IPS-18a (cell line): Measurements from ENCODE around the gene NEBL.

Source experiments
- H3K27ac ChIP-seq: one replicate; pipeline ENCODE4 v1.5.1; 2013; ENCODE audit warnings: low read length
- H3K27me3 ChIP-seq: one replicate; pipeline ENCODE4 v1.6.1; 2013; ENCODE audit warnings: mild to moderate bottlenecking, low read length; ENCODE audit not compliant: control insufficient read depth, insufficient read depth
- H3K36me3 ChIP-seq: one replicate; pipeline ENCODE4 v1.6.1; 2013; ENCODE audit warnings: low read depth, low read length; ENCODE audit not compliant: control insufficient read depth
- H3K4me1 ChIP-seq: one replicate; pipeline ENCODE4 v1.6.1; 2013; ENCODE audit warnings: low read depth, low read length; ENCODE audit not compliant: control insufficient read depth
- H3K4me3 ChIP-seq: one replicate; pipeline ENCODE4 v1.5.1; 2013; ENCODE audit warnings: low read length
- H3K9ac ChIP-seq: one replicate; pipeline ENCODE4 v1.6.1; 2013; ENCODE audit warnings: mild to moderate bottlenecking, low read length, moderate library complexity
- H3K9me3 ChIP-seq: one replicate; pipeline ENCODE4 v1.6.1; 2013; ENCODE audit warnings: low read depth, low read length; ENCODE audit not compliant: control insufficient read depth

NEBL gene

DNA sequence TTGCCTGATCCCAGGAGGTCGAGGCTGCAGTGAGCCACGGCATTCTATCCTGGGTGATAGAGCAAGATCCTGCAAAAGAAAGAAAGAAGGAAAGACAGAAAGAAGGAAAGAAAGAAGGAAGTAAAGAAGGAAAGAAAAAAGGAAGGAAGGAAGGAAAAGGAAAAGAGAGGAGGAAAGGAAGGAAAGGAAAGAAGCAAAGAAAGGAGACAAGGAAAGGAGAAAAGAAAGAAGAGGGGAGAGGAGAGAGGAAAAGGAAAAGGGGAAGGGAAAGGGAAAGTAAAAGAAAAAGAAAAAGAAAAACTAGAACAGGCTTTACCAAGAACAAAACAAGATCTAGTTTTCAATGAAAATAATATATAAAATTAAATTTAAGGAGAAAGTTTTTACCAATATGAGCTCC, 15.0 kb downstream of the NEBL start:
- Histone ChIP-seq H3K9me3 (no peaks in the 10 kb centered on the region), H3K27ac (no peak overlapping the region), H3K36me3 (no peaks in the 10 kb centered on the region), H3K9ac (no peak overlapping the region), H3K4me3 (no peak overlapping the region), H3K4me1 (no peaks in the 10 kb centered on the region), H3K27me3 (no peaks in the 10 kb centered on the region)

DNA sequence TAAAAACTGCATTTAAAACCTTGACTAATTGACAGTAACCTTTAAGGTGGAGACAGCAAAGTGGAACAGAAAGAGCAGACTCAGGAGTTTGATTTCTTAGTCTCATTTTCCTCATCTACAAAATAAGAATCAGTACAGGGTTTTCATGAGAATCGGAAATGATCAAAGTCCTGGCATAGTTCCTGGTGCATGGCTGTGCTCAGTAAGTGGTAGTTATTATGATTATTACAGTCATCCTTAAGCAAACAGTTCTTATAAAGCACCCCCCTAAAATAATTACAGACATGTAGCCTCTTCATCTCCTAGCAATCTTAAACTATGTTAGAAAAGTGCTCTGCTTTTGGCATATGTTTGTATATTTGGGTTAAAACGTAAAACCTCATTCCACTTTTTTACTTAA, 18.0 kb downstream of the NEBL start:
- Histone ChIP-seq H3K27ac (no peak overlapping the region), H3K36me3 (no peaks in the 10 kb centered on the region), H3K4me3 (no peak overlapping the region), H3K9me3 (no peaks in the 10 kb centered on the region), H3K4me1 (no peaks in the 10 kb centered on the region), H3K9ac (no peak overlapping the region), H3K27me3 (no peaks in the 10 kb centered on the region)

DNA sequence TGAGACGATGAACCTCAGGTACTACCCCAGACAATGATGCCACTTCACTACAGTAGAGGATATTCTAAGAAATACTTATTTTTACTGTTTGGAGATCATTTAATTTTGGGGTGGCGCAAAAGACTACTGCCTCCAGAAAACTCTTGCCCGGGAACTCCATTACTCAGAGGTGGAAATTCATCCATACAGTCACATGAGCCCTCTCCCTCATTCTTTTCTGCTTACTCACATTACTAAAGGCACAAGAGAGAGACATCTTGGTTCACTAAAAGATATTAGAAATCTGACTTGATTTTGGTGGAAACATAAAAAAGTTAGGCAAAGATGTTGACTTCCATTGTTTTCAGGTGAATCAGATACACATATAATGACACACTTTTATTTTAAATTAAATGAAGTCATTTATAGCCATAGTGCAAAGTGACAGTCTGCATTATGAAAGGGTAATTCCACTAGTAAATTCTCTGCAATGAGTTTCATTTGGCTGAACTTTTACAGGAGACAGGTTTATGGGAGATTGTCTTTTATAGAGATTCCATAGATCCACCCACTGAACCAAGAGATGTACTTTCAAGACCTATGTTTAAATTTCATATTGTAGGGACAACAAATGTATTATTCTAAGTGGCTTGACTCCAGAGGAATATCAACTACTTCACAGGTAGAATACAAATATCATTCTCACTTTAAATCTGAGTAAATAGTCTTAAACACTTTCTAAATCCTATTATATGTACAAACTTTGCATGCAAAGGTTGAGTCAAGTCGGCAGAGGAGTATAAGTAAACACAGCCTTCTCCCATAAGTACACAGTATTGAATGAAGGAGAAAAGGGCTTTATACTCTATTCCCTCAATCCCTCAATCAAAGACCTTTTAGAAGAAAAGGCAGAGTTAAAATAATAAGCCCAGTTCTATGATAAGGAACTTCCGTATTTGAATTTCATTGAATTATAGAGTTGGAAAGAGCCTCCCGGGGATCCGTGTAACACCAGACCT, 18.8 kb downstream of the NEBL start:
- H3K4me1 ChIP-seq: no peaks in the 10 kb centered on the region
- H3K27me3 ChIP-seq: no peaks in the 10 kb centered on the region
- no peak overlapping the region for H3K9ac ChIP-seq
- H3K36me3 ChIP-seq: no peaks in the 10 kb centered on the region
- H3K4me3 ChIP-seq: no peak overlapping the region
- no peaks in the 10 kb centered on the region for H3K9me3 ChIP-seq
- H3K27ac ChIP-seq: no peak overlapping the region

DNA sequence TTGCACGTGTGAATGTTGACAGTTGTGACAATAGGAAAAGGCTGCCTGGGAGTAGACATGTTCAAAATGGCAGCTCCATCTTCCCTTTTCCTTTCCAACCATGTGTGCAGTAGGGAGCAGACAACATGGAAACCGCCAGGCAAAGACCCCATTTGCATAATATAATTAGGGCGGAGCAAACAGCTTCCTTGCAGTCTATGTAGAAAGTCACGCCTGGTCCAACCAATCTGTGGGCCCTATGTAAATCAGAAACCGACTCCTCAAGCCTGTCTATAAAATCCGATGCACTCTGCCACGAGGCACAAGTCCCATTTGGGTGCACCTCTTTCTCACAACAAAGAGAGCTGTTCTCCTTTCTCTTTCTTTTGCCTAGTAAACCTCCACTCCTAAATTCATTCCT, 19.6 kb downstream of the NEBL start:
- Histone ChIP-seq H3K9me3 (no peaks in the 10 kb centered on the region), H3K27me3 (no peaks in the 10 kb centered on the region), H3K4me3 (no peak overlapping the region), H3K9ac (no peak overlapping the region), H3K36me3 (no peaks in the 10 kb centered on the region), H3K27ac (no peak overlapping the region), H3K4me1 (no peaks in the 10 kb centered on the region)

DNA sequence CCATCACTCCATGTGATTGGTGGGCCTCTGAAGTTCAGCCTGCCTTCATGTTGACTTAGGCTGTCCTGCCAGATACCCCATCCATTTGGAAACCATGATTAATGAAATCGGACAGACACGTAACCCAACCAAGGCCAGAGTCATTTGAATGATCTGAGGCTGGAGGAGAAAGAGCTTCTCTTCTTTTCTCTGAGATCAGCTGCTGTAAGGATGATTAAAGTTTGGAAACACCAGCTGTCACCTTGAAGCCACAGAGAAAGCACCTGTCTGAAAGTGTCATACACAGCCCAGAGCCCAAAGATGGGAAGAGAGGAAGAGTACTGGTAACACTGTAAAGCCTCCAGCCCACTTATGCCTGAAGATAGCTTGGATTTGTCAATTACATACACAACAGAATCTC, 22.9 kb downstream of the NEBL start:
- H3K9ac ChIP-seq: no peak overlapping the region
- no peak overlapping the region for H3K4me3 ChIP-seq
- no peak overlapping the region for H3K27ac ChIP-seq
- H3K36me3 ChIP-seq: no peaks in the 10 kb centered on the region
- H3K9me3 ChIP-seq: no peaks in the 10 kb centered on the region
- no peaks in the 10 kb centered on the region for H3K27me3 ChIP-seq
- H3K4me1 ChIP-seq: no peaks in the 10 kb centered on the region

DNA sequence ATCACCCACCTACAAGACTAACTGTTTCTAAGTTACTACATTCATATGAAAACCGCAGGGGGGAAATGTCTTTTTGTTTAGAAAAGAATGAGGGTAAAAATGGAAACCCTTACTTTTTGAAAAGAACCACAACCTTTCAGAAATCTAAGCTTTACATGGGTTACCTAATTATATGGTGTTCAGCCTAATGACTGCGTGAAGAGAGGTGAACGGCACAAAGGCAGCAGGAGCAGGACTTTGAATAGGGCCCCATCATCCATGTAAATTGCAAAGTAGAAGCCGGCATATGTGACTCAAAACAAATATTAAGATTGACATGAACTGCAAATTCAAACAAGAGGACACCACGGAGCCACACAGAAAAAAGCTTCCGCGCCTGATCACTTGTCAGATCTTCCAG, 25.1 kb downstream of the NEBL start:
- no peaks in the 10 kb centered on the region for H3K27me3 ChIP-seq
- H3K36me3 ChIP-seq: no peaks in the 10 kb centered on the region
- no peaks in the 10 kb centered on the region for H3K9me3 ChIP-seq
- H3K27ac ChIP-seq: no peak overlapping the region
- no peak overlapping the region for H3K4me3 ChIP-seq
- no peak overlapping the region for H3K9ac ChIP-seq
- no peaks in the 10 kb centered on the region for H3K4me1 ChIP-seq

DNA sequence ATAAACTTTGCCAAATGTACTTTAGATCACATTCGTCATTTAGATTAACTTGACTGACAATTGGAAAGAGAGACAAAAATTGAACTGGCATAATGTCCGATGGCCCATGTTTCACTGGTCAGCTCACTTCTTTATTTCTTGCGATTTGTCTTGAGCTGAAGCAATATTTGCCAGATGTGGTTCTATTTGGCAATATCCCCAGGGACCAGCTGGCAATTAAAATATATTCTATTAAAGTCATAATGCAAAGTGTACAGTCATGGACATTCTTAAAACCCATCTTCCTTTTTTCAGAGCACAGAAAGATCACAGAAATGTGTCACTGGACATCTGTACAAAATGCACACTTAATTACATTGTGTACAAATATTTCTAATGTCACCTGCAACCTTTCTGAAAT, 26.3 kb downstream of the NEBL start:
- Histone ChIP-seq H3K9me3 (no peaks in the 10 kb centered on the region), H3K27ac (no peak overlapping the region), H3K4me1 (no peaks in the 10 kb centered on the region), H3K27me3 (no peaks in the 10 kb centered on the region), H3K4me3 (no peak overlapping the region), H3K9ac (no peak overlapping the region), H3K36me3 (no peaks in the 10 kb centered on the region)

DNA sequence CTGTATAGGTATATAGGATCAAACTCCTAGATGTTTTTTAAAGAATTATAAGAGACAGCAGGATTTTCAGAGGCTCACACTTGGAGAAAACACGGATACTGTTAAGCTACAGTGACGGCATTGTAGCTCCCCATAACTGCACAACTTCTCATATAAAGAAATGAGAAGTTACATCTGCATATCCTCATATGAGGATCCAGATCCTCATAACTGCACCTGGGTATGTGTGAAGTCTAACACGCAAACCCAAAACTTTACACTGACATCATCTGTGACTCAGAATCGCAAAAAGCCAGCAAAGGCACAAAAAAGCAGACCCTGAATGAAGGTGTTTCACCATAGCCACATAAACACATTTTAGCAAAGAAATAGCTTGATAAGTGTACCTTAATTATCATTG, 34.1 kb downstream of the NEBL start:
- no peaks in the 10 kb centered on the region for H3K9me3 ChIP-seq
- H3K27me3 ChIP-seq: no peaks in the 10 kb centered on the region
- H3K4me1 ChIP-seq: peaks cover 7% of the 10 kb centered on the region
- no peak overlapping the region for H3K27ac ChIP-seq
- no peak overlapping the region for H3K9ac ChIP-seq
- no peaks in the 10 kb centered on the region for H3K36me3 ChIP-seq
- no peak overlapping the region for H3K4me3 ChIP-seq

DNA sequence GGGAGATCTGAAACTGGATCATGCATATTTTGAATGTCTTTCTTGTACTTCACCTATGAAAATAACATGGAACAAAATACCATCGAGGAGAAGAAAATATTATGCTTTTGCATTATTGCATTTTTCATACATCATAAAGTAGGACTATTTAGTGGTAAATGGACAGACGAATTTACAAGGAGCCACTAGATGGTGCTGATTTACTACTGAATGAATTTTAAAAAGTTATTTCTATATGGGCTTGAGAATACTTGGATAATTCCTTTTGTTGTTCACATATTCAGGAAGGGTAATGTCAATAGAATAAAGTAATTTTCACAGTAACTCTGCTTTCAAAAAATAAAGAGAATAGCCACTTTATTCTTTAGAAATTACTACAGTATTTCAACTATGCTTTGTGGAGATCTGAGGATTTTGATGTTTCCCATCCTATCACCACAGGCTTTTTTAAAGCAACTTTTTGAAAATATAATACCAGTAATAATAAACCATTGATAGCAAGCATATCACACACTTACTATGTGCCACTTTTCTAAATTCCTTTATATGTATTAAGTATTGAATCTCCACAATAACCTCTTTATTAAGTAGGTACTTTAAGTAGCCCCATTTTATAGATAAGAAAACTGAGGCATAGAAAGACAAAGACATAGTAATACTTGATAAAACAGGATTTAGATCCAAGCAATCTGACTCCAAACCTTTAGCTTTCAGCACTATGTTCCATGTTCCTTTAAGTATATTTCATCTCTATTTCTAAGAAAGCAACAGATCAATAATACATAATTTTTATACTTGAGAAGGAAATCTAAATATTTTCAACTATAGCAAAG, 38.6 kb downstream of the NEBL start:
- H3K9me3 ChIP-seq: no peaks in the 10 kb centered on the region
- no peaks in the 10 kb centered on the region for H3K27me3 ChIP-seq
- H3K9ac ChIP-seq: no peak overlapping the region
- no peak overlapping the region for H3K27ac ChIP-seq
- no peak overlapping the region for H3K4me3 ChIP-seq
- no peaks in the 10 kb centered on the region for H3K4me1 ChIP-seq
- H3K36me3 ChIP-seq: no peaks in the 10 kb centered on the region

DNA sequence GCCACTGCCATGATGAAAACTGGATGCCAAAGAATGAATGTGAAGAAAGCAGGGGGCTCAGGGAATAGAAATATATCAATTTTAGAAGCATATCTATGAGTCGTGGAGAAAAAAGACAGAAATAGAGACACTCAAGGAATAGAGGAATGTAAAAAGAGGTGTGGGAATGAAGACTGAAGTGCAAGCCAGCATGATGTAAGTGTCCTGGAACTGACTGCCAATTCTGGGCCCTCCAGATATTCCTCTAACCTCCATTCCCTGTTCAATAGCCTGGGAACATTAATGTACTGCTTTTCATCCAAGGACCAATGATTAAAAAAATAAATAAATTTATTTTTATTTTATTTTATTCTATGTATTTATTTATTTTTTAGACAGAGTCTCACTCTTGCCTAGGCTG, 40.6 kb downstream of the NEBL start:
- Histone ChIP-seq H3K9ac (no peak overlapping the region), H3K27ac (no peak overlapping the region), H3K36me3 (no peaks in the 10 kb centered on the region), H3K4me3 (no peak overlapping the region), H3K9me3 (no peaks in the 10 kb centered on the region), H3K27me3 (no peaks in the 10 kb centered on the region), H3K4me1 (no peaks in the 10 kb centered on the region)

DNA sequence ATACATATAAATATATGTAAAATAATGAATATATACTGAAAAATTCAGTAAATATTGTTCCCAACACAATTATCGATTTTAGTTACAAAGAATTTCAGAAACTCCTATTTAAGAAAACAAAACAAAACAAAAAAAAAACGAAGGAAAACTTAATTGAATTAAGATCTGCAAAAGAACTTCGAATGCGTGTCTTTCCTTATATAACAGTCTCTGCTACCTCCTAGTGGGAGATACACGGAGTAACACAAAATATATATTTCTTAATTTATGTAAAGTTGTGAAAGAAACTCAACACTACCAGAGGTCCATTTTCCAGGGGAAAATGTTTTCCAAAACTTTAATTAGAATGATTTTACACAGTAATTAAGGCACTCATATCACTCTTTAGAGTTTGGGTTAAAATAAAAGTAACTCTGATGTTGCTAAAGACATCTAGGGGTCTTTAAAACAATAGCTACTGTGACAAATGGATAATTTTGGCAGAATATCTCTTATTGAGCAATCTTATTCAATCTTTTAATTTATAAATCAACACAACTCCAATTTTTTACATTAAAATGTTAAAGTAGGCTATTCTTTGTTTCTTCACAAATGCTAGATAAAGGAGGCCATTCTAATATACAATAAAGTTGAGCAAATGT, 41.6 kb downstream of the NEBL start:
- Histone ChIP-seq H3K4me3 (no peak overlapping the region), H3K9ac (no peak overlapping the region), H3K4me1 (no peaks in the 10 kb centered on the region), H3K36me3 (no peaks in the 10 kb centered on the region), H3K27ac (no peak overlapping the region), H3K9me3 (no peaks in the 10 kb centered on the region), H3K27me3 (no peaks in the 10 kb centered on the region)
